ENCODE data around the gene CTSA.
A peak's percentile ranks its signal among the peaks of the same experiment; 100 is the strongest.
"Not testable (repeated sequence)": the region's sequence is repeated elsewhere in the genome, so short reads cannot be mapped to it uniquely, and the experiment has no call there.

CTSA gene

DNA sequence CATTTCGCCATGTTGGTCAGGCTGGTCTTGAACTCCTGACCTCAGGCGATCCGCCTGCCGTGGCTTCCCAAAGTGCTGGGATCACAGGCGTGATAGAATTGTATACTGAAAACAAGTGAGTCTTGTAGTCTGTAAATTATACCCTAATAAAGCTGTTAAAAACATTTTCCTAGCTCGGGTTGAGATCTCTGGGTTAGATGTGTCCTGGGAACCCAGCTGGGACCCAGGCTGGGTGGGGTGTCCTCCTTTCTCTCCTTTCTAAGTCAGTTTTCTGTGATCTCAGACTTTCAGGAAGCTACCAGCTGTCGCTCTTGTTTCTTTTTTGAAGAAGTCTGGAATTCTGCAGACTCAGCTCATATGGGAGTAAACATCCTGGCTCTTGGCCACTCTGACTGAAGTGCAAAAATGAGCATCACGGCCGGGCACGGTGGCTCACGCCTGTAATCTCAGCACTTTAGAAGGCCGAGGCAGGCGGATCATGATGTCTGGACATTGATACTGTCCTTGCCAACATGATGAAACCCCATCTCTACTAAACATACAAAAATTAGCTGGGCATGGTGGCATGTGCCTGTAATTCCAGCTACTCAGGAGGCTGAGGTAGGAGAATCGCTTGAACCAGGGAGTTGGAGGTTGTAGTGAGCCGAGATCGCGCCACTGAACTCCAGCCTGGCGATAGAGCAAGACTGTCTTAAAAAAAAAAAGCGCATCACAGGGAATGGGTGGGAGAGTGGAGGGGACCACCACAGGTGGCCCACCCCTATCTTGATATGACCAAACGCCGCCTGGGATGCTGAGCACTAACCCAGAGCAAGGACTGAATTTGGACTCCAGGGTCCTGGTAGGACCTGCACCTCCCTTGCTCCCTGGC is 33.5 kb downstream of the CTSA start:
- TF ChIP-seq, protein P1, sequence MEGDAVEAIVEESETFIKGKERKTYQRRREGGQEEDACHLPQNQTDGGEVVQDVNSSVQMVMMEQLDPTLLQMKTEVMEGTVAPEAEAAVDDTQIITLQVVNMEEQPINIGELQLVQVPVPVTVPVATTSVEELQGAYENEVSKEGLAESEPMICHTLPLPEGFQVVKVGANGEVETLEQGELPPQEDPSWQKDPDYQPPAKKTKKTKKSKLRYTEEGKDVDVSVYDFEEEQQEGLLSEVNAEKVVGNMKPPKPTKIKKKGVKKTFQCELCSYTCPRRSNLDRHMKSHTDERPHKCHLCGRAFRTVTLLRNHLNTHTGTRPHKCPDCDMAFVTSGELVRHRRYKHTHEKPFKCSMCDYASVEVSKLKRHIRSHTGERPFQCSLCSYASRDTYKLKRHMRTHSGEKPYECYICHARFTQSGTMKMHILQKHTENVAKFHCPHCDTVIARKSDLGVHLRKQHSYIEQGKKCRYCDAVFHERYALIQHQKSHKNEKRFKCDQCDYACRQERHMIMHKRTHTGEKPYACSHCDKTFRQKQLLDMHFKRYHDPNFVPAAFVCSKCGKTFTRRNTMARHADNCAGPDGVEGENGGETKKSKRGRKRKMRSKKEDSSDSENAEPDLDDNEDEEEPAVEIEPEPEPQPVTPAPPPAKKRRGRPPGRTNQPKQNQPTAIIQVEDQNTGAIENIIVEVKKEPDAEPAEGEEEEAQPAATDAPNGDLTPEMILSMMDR (conservative IDR thresholded peaks at IDR 0.05; ENCODE audit: control insufficient read depth, insufficient read depth, low read depth, low read length): no peak
- DNase-seq (ENCODE audit: low read depth): peak; percentile 52
- H3K4me3 ChIP-seq (ENCODE audit: control insufficient read depth, low read depth, low read length): no peak overlapping the region

DNA sequence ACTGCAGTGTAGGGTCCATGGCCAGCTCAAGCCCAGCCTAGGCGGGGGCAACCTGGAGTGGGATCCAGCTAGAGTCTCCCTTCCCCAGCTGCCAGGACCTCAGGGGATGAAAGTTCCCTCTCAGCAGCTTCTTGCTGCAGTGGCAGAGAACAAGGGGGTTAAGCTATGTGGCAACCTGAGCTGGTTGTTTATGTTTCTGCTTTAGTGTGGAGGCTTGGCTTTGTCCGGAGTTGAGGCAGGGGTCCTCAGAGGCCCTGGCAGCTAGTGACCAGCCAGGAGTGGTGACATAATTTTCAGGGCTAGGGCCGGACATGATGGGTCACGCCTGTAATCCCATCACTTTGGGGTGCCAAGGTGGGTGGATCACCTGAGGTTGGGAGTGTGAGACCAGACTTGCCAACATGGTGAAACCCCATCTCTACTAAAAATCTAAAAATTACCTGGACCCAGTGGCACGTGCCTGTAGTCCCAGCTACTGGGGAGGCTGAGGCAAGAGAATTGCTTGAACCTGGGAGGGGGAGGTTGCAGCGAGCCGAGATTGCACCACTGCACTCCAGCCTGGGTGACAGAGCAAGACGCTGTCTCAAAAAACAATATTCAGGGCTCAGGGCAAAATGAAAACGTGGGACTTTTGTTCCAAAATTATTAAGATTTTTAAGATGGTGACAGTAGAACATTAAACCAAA is 34.8 kb downstream of the CTSA start:
- DNase-seq (ENCODE audit: low read depth): no peak
- no peak overlapping the region for H3K4me3 ChIP-seq (ENCODE audit: control insufficient read depth, low read depth, low read length)
- TF ChIP-seq, protein P1 (conservative IDR thresholded peaks at IDR 0.05; ENCODE audit: control insufficient read depth, insufficient read depth, low read depth, low read length): no peak

DNA sequence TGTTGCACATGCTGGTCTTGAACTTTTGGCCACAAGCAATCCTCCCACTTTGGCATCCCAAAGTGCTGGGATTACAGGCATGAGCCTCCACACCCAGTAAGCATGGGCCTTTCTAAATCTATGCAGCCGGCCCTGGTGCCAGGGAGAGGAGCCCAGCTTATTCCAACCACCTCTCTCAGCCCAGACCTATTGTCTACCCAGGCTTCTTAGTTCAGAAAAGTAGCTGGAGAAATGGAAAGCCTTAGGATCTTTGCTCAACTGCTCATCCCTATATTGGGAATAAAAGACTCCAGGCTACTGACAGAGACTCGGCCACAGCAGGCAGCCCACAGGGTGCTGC is 35.6 kb downstream of the CTSA start:
- DNase-seq (ENCODE audit: low read depth): no peak
- TF ChIP-seq, protein P1 (conservative IDR thresholded peaks at IDR 0.05; ENCODE audit: control insufficient read depth, insufficient read depth, low read depth, low read length): no peak
- H3K4me3 ChIP-seq (ENCODE audit: control insufficient read depth, low read depth, low read length): no peak overlapping the region

DNA sequence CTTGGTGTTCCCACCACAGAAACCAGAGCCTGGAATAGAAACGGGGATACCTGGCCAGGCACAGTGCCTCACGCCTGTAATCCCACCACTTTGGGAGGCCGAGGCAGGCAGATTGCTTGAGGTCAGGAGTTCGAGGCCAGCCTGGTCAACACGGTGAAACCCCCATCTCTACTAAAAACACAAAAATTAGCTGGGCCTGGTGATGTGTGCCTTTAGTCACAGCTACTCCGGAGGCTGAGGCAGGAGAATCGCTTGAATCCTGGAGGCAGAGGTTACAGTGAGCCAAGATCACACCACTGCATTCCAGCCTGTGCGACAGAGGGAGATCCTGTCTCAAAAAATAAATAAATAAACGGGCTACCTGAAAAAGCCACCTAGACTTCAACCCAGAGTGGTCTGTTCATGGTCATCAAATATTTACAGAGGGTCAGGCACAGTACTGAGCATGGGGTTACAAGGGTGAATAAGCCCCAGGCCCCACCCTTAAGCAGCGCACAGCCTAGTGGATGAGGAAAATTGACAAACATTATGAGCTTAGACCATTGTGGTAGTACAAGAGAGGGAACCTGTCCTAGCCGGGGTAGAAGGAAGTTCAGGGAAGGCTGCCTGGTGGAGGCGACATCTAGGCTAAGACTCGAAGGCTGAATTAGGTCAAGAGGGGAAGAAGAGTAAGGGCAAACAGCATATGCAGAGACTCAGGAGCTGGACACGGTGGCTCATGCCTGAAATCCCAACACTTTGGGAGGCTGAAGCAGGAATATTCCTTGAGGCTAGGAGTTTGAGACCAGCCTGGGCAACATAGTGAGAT is 36.1 kb downstream of the CTSA start:
- no peak overlapping the region for H3K4me3 ChIP-seq (ENCODE audit: control insufficient read depth, low read depth, low read length)
- no peak for DNase-seq (ENCODE audit: low read depth)
- TF ChIP-seq, protein P1 (conservative IDR thresholded peaks at IDR 0.05; ENCODE audit: control insufficient read depth, insufficient read depth, low read depth, low read length): no peak

DNA sequence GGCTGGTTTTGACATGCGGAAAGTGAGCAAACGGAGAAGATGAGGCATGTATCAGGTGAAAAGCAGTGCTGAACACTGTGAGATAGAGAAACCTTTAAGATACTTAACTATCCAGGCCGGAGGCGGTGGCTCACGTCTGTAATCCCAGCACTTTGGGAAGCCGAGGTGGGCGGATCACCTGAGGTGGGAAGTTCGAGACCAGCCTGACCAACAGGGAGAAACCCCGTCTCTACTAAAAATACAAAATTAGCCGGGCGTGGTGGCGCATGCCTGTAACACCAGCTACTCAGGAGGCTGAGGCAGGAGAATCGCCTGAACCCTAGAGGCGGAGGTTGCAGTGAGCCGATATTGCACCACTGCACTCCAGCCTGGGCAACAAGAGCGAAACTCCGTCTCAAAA is 40.5 kb downstream of the CTSA start:
- not testable (repeated sequence) for H3K4me3 ChIP-seq (ENCODE audit: control insufficient read depth, low read depth, low read length); DNase-seq (ENCODE audit: low read depth)

DNA sequence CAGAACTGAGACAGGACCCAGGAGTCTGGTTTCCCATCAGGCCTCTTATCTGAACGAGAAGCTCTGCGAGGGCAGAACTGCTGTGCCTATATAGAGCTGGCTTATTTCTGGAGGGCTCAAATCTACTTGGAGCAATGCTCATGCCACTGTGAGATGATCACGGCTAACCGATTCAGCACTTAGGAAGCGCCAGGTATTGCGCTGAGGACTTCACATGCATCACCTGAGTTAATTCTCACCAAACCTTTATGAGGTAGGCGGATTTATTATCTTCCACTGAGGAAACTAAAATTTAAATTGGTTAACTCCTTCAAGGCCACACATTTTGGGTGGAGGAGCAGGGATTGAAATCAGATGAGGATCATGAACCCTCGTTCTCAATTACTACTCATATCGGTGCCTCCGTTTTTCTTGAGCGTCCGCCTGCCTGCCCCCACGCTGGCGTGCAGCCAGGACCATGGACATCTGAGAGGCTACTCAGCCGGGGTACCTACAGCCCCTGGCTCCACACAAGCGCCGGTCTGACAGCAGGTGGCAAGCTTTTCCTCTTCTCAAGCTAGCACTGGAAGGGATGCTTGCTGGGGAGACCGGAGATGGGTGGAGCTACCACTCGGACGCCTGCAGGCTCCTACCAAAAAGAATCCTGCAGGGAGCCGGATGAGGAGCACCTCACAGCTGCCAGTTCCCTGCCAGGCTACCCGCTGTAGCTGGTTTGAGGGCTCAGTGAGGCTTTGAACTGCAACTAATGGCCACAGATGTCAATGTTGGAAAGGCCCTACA is 42.3 kb downstream of the CTSA start:
- peak overlapping the region; percentile 91 for H3K4me3 ChIP-seq (ENCODE audit: control insufficient read depth, low read depth, low read length)
- TF ChIP-seq, protein P1 (conservative IDR thresholded peaks at IDR 0.05; ENCODE audit: control insufficient read depth, insufficient read depth, low read depth, low read length): peak; percentile 29
- peak; percentile 75 for DNase-seq (ENCODE audit: low read depth)

All from fibroblast of mammary gland (primary cell).